Measurements from ENCODE around the gene HBS1L.

GRCh38 chr6:134918418-134918961 is 136.1 kb downstream of the HBS1L start:
- TF ChIP-seq POLR2A (IDR thresholded peaks at IDR 0.05), result no peak
- no peak for TF ChIP-seq CTCF (IDR thresholded peaks at IDR 0.05)
- no peak for TF ChIP-seq EP300 (IDR thresholded peaks at IDR 0.05)
- TF ChIP-seq POLR2AphosphoS5 (IDR thresholded peaks at IDR 0.05), result no peak

Data from stomach (tissue), 4 donors.